Mammary epithelial cell (primary cell): ENCODE results near the gene GSTA5.

Experiments
- CTCF ChIP-seq, 2 donors: IDR thresholded peaks in 1 of 2; conservative IDR thresholded peaks in 1 of 2; 2 replicates each; pipeline ENCODE4 v1.5.1; 2011 to 2012; ENCODE audit warnings: inconsistent platforms in 2 of 2, low read length in 2 of 2, mild to moderate bottlenecking in 2 of 2, control low read depth in 1 of 2, low read depth in 1 of 2; ENCODE audit not compliant: insufficient read depth in 1 of 2; ENCODE audit errors: extremely low read depth in 1 of 2
- EZH2 ChIP-seq: IDR thresholded peaks from 2 replicates; pipeline ENCODE4 v1.6.1; 2012; ENCODE audit warnings: low read length, inconsistent platforms, borderline replicate concordance

GRCh38 chr6:52877168-52877567, 36.6 kb upstream of the GSTA5 start:
- TF ChIP-seq CTCF (conservative IDR thresholded peaks at IDR 0.05 in 1 of 2, IDR thresholded peaks at IDR 0.05 in 1 of 2; ENCODE audit: extremely low read depth in 1 of 2, insufficient read depth in 1 of 2, low read depth in 1 of 2, low read length in 2 of 2), result no peak
- TF ChIP-seq EZH2, result no peak
